ENCODE results near the gene C15orf40. TPM values are rescaled to one million over a fixed set of nuclear protein-coding genes. Genes with fewer than 3 reads are reported as not detected.
A peak's percentile ranks its signal among the peaks of the same experiment; 100 is the strongest.

The C15orf40 gene
- total RNA-seq, 4 donors from 2014 or later: 7.0 to 11.8 (median 9.1) TPM

GRCh38 chr15:82993144-82993543, 18.3 kb downstream of the C15orf40 start:
- intact Hi-C loops (cut with DNase I): no loop called here
- 65% methylated on average over 4 of the region's 4 CpGs for WGBS
- Histone ChIP-seq H3K27ac (replicated peaks in 1 of 4) (no peak overlapping the region), H3K27me3 (no peaks in the 10 kb centered on the region), H3K4me3 (no peak overlapping the region), H3K36me3 (peaks cover 0 to 31% (median 22%) of the 10 kb centered on the region in 4 donors), H3K4me1 (no peaks in the 10 kb centered on the region), H3K9me3 (no peaks in the 10 kb centered on the region)
- TF ChIP-seq POLR2A (IDR thresholded peaks at IDR 0.05; ENCODE audit: low read depth): no peak
- no peak for TF ChIP-seq POLR2AphosphoS5 (IDR thresholded peaks at IDR 0.05)
- no peak for TF ChIP-seq CTCF (IDR thresholded peaks at IDR 0.05)
- no peak for TF ChIP-seq EP300 (IDR thresholded peaks at IDR 0.05)
- DNase-seq (ENCODE audit: extremely low spot score): no peak

GRCh38 chr15:82992436-82992998, 18.9 kb downstream of the C15orf40 start:
- DNase-seq (ENCODE audit: extremely low spot score): no peak
- WGBS: 90% methylated on average over 3 of the region's 3 CpGs
- intact Hi-C loops (cut with DNase I): no loop called here
- peaks cover 0 to 37% (median 25%) of the 10 kb centered on the region in 4 donors for H3K36me3 ChIP-seq
- no peak for TF ChIP-seq EP300 (IDR thresholded peaks at IDR 0.05)
- TF ChIP-seq POLR2AphosphoS5 (IDR thresholded peaks at IDR 0.05): no peak
- TF ChIP-seq POLR2A (IDR thresholded peaks at IDR 0.05; ENCODE audit: low read depth): no peak
- TF ChIP-seq CTCF (IDR thresholded peaks at IDR 0.05): no peak
- H3K27ac ChIP-seq (replicated peaks in 1 of 4): no peak overlapping the region
- H3K4me3 ChIP-seq: no peak overlapping the region
- peaks cover under 1 to 3% (median 1%) of the 10 kb centered on the region in 4 donors for H3K4me1 ChIP-seq
- H3K9me3 ChIP-seq: no peaks in the 10 kb centered on the region
- no peaks in the 10 kb centered on the region for H3K27me3 ChIP-seq

GRCh38 chr15:82986442-82986780, 25.0 kb downstream of the C15orf40 start:
- 2% methylated on average over 7 of the region's 12 CpGs for WGBS
- intact Hi-C loops (cut with DNase I): no loop called here

GRCh38 chr15:82985688-82986441, 25.6 kb downstream of the C15orf40 start, which contains the start of gene RAMAC:
Gene RAMAC (plus strand): TSS chr15:82986210. CDS start chr15:82989019, 2,809 bp downstream.
- Histone ChIP-seq H3K27ac (replicated peaks in 1 of 4) (peak within 1 kb of the TSS; percentile 56 to 82 (median 75)), H3K27me3 (no peaks in the 10 kb centered on the region), H3K9me3 (no peaks in the 10 kb centered on the region), H3K4me1 (peaks cover 14 to 22% (median 21%) of the 10 kb centered on the region in 4 donors), H3K4me3 (peak within 1 kb of the TSS; percentile 73 to 89 (median 82)), H3K36me3 (peaks cover 0 to 29% (median 18%) of the 10 kb centered on the region in 4 donors)
- intact Hi-C loops (cut with DNase I): no loop called here
- TF ChIP-seq POLR2AphosphoS5 (IDR thresholded peaks at IDR 0.05) (peak; percentile 86 to 87), CTCF (IDR thresholded peaks at IDR 0.05) (no peak)
- peak; percentile 98 for DNase-seq (ENCODE audit: extremely low spot score)
- WGBS: 6% methylated on average over 17 of the region's 45 CpGs

More at GRCh38 chr15:82986442-82986780, 25.0 kb downstream of the C15orf40 start:
- no peaks in the 10 kb centered on the region for H3K27me3 ChIP-seq
- peaks cover 0 to 35% (median 23%) of the 10 kb centered on the region in 4 donors for H3K36me3 ChIP-seq
- no peaks in the 10 kb centered on the region for H3K9me3 ChIP-seq
- peak overlapping the region; percentile 56 to 82 (median 75) for H3K27ac ChIP-seq (replicated peaks in 1 of 4)
- no peak for DNase-seq (ENCODE audit: extremely low spot score)
- peaks cover 14 to 22% (median 21%) of the 10 kb centered on the region in 4 donors for H3K4me1 ChIP-seq
- TF ChIP-seq EP300 (IDR thresholded peaks at IDR 0.05) (no peak), POLR2AphosphoS5 (IDR thresholded peaks at IDR 0.05) (no peak), CTCF (IDR thresholded peaks at IDR 0.05) (no peak), POLR2A (IDR thresholded peaks at IDR 0.05; ENCODE audit: low read depth) (no peak)
- peak overlapping the region; percentile 73 to 89 (median 82) for H3K4me3 ChIP-seq
